NCI-H1694 treated with DMSO at 0.1 percent for 48 hours (cell line): ENCODE results near the gene PLPPR1.
A peak's percentile ranks its signal among the peaks of the same experiment; 100 is the strongest.
"Not testable (repeated sequence)": the region's sequence is repeated elsewhere in the genome, so short reads cannot be mapped to it uniquely, and the experiment has no call there.

Experiments used
- DNase-seq: peaks from one replicate; lab custom pipeline; 2025; lab: John Stamatoyannopoulos, UW

The PLPPR1 gene

DNA sequence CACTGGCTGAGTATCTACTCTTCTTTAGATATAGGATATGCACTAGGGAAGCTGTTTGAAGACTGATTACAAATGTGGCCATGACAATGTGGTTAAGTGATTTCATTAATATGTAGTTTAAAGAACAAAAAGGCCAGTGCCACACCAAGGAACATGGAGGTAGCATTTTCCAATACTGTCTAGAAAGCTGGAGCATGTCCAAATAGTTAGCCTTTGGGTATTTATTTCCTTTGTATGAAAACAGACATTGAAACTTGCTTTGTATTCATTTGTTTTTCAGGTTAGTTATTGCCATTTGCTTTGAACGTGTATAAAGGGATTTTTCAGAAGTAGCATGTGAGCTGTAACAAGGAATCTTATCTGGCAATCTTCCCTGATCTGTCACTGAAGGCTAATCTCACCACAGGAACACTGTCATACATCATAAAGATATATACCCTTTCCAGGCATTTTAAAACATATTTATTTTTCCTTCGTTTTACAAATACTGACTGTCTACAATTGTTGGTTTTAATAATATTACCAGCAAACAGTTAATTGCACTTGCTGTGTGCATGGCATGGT lies 93.4 kb downstream of the PLPPR1 start:
- no peak for DNase-seq

DNA sequence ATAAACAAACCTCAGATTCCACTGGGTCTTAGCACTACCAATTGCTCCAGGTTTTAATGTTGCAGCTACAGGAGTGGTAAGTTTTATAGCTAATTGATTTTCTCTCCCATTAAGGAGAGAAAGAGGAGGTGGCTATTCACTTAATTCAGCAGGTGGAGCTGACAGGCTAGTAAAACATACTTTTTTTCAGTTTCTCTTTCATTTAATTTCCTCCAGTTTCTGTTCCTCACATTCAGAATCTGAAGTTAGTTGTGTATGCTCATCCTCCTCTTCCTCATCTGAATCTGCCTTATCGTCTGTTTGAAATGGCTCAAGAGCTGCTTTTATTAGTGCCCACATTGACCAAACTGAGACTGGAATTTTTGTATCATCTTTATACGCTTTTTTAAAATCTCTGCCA lies 98.0 kb downstream of the PLPPR1 start:
- DNase-seq, result no peak

DNA sequence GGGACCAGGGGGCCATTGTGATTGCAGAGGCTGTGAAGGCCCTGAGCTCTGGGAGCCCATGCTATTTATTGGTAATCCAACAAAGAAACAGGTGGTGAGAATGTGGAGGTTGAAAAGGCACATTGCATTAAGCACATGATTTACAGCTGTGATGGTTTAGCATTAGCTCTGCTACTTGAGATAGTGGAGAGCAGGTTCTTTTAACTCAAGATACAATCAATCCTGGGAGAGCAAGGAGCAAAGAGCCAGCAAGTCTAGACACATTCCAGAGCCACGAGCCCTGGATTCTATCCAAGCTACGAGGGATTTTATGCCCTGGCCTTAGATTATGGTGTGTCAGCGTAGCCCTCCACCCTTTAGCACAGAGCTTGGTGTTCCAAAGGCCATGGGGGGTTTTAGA lies 98.8 kb downstream of the PLPPR1 start:
- not testable (repeated sequence) for DNase-seq

DNA sequence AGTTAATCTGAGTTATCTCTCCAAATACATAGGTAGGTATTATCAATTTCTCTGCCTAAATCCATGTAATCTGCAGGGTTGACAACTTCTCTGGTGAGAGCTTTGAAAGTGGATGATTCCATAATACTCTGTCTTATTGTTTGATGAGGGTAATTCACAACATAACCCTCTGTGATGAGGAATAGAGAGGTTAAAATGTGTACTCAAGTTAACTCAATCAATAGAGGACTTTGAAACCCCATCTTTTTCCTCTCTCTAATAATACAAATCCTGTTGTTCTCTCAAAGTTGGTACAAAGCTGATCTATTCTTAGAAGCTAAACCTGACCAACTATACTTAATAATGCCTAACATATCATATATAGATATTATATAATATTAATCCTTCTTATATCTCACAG lies 100.1 kb downstream of the PLPPR1 start:
- DNase-seq, result no peak

DNA sequence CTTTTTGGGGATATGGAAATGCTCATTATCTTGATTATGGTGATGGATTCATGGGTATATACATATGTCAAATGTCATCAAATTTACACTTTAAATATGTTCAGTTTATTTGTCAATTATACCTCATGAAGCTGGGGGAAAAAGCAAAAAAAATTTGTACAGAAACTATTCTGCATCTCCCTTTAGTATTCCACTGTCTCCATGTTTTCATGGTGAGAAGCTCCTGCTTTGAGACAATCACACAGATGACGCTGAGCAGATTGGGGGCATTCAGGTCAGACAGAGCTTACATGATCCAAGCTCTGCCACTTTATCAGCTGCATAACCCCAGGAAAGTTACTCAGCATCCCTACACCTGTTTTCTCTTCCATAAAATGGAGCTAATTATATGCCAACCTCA lies 101.5 kb downstream of the PLPPR1 start:
- no peak for DNase-seq

DNA sequence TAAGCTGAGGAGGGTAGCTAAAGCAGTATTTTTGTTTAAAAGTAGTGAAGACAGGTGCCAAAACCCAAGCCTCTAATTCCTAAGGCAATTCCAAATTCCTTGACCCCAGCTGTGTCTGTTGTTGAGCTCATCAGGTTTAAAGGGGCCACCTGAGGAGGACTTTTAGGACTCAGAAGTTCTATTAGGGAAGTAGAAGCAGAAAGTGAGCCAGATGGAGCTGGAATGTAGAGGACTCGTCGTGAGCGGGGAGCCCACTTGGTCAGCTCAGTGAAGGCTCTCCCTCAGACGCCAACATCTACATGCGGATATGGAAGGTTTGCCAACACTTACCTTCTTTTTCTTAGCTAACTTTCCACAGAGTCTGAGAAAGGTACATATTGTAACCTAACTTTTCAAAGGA lies 102.8 kb downstream of the PLPPR1 start:
- no peak for DNase-seq

DNA sequence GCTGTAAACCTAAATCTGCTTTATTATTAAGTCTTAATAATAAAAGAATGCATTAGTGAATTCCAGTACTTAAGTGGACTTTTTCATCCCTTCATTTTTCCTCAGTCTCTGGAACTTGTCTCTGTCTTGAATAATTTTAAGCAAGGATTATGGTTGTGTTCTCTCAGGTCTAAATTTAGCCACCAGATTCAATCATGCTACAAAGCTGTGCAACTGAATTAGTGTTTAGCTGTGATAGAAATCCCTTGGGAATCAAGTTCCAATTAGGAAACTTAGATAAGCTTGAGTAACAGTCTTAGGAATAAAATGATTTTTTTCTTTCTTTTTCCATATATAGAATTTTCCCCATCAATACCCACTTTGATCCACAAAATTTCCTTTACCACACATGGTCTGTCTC lies 104.3 kb downstream of the PLPPR1 start:
- no peak for DNase-seq

DNA sequence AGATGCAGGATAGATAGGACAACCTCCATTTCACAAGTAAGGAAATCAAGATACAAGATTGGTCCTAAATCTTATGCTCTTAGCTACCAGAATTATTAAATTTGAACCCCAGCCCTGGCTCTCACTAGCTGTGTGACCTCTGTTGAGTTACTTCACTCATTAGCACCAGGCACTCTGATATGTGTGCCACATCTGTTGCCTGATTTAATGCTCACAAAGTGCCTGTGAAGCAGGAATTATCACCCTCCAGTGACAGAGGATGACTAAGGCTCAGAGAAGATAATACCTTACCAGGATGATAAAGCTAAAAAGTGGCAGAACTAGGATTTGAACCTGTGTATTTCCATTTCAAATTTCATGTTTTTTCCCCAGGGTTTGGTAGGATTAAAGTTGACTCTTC lies 110.0 kb downstream of the PLPPR1 start:
- peak; percentile 89 for DNase-seq

DNA sequence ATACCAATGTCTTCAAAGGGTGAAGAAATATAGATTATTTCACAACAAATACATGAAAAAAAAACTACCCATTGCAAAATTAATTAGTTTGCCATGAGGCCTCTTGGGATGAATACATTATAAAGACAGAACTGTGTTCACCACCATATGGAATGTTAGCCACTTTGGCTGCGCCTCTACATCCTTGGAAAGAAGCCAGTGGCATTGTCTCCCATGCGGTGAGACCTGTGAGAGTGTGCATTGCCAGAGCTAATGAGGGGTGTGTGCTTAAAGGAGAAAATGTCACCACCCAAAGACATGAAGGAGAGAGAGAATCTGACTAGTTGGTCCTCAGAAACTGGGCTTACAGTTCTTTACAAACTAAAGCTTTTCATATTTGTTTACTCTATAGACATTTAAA lies 110.6 kb downstream of the PLPPR1 start:
- peak; percentile 94 for DNase-seq

DNA sequence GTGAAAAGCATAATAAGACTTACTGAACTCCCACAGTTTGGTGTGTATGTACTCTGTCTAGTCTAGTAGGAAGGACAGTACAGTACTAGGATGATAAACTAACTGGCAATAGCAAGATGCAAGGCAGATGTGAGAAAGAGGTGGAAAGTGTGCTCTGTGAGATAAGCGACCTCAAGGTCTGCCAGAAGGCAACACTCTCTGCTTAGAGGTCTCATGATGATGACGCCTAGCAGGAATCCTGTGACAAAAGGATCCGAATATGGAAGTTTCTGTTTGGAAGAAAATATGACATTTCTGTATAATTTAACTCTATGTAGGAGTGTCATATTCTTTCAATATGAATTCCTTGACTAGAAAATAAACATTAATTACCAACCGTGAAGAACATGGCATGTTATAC lies 112.2 kb downstream of the PLPPR1 start:
- DNase-seq, result no peak

DNA sequence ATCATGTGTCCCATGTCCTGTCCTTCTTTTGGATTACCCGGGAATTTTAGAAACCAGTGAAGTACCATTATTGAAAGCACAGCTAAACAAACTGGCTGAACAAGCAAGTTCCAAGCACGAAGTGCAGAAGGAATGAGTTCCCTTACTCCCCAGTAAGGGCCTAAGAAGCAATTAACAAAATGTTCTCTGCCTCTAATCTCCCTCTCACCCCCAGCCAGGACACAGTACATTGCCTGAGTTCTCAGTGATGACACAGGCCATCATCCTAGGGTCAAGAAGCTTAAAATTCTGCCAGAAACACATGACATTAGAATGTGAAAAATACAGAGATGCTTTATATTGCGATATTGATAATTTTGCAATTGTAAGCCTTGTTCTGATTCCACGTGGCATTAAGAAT lies 118.0 kb downstream of the PLPPR1 start:
- DNase-seq, result no peak

DNA sequence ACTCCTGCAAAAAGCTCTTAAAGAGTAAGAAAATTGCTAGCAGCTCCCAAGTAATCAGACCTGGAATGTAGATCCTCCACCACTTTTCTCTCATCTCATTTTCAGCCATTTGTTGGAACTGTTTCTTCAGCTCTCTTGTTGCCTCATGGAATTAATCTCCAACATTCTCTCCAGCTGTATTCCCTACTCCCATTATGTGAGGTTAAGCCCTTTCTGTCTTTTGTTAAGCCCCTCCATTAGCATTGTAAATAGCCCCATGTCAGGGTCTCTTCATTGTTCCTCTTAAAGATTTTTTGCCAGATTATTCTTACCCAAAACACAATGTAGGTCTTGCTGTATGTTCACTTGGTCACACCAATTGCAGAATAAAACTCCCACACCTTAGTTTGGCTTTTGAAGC lies 119.8 kb downstream of the PLPPR1 start:
- no peak for DNase-seq

DNA sequence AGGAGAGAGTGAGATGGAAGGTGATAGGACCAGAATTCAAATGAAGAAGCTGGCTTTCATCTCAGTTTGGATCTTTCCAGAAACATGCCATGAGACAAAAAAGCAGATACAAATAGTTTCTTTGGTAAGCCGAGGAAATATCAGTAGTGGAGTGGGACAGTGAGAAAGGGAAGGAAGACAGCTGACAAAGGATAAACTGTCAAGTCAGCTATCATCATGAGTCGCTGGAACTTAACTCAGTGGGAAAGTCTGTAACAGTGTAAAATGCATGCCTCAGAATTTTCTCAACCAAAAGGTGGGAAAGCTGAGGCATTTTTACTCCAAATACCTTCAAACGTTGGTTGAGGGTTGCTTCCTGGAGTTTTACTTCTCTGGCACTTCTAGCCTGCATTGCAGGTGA lies 129.8 kb downstream of the PLPPR1 start:
- DNase-seq, result no peak

DNA sequence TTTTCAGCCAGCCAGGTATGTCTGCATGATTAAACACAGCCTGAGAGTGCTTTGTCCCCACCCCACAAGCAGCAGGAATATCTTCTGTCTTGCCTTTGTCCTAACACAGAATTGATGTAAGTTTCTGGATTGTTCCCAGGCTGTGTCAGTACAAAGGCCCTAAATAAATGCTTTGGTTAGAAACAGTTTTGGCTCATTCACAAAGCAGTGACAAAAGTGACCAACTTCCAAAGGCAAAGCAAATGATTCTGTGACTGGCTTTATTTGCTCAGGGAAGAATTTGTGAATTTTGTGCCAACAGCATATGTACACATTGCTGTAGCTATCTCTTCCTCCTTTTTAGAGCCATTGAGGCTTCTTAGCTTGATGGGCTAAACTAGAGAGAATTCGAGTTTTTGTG lies 133.7 kb downstream of the PLPPR1 start:
- no peak for DNase-seq

DNA sequence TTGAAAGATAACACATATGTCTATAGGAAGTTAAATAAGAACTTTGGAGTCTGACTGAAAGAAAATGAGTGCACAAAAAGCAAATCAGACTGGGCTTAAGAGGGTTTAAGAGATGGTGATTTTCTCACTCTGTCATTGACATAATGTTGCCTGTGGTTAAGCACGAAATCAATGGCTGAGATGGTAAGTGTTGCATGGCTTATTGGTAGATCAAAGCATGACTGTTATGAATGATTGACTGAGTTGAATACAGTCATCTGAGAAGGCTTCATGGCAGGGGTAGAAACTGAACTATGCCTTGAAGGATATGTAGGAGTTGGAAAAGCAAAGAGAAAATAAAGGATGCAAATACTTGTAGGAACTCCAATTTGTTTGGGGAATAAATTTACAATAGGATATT lies 136.6 kb downstream of the PLPPR1 start:
- no peak for DNase-seq

DNA sequence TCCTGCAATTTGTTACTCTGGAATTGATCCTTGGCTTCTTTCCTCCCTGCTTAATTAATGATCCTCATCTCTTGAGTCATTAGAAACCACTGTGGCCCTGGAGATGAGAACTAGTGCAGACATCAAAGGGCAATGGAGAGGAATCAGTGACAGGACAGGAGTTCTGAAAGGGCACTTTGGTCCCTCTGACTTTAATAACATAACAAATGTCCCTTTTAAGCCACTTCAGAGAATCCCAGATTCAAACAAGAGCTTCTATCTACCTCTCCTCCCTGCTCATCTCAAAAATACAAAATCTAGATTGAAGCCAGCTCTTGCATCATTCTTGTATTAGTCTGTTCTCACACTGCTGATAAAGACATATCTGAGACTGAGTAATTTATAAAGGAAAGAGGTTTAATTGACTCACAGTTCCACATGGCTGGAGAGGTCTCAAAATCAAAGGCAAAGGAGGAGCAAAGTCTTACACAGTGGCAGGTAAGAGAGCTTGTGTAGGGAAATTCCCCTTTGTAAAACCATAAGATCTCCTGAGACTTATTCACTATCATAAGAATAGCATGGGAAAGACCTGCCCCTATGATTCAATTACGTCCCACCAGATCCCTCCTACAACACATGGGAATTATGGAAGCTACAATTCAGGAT lies 139.1 kb downstream of the PLPPR1 start:
- no peak for DNase-seq

DNA sequence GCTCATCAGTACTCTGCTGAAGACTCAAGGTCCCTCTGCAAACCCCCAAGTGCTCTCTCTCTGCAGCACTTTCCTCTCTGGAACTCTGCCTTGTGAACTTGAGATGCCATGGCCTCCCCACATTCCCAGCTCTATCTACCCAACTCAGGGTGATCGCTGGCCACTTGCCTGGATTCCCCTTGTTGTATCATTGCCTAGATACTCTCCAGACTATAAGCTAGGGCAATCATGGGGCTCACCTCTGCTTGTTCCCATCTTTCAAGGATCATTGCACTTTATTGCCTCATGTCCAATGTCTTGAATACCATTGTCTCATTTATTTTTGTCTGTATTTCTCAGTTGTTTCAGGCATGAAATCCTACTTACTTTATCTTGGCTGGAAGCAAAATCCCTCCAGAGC lies 144.1 kb downstream of the PLPPR1 start:
- no peak for DNase-seq

DNA sequence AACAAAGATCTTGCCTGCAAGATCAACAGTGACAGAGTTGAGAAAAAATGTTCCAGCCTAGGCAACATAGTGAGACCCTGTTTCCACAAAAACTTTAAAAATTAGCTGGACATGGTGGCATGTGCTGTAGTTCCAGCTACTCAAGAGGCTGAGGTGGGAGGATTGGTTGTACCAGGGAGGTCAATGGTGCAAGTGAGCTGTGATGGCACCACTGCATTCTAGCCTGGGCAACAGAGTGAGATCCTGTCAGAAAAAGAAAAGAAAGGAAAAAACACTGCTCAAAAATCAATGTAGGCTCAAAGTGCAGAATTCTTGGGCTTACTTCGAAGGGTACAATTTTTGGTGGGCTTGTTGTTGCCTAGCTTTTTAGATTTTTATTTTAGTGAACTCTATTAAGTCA lies 145.4 kb downstream of the PLPPR1 start:
- DNase-seq, result no peak

DNA sequence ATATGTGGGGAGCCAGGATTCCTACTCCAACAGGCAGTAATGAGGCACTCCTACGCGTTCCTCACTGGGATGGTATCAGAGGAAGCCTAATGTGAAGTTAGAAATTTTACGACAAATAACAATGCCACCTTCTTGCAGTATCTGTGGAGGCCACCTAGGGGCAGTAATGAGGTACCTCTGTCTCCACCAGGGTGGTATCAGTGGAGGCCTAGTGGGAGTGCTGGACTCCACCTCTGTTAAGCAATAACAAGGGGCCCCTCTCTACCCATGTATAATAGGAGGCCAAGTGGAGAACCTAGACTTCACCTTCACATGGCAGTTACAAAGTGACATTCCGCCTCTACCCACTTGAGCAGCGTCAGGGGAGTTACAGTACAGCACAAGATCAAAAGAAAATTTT lies 147.9 kb downstream of the PLPPR1 start:
- DNase-seq, result no peak

DNA sequence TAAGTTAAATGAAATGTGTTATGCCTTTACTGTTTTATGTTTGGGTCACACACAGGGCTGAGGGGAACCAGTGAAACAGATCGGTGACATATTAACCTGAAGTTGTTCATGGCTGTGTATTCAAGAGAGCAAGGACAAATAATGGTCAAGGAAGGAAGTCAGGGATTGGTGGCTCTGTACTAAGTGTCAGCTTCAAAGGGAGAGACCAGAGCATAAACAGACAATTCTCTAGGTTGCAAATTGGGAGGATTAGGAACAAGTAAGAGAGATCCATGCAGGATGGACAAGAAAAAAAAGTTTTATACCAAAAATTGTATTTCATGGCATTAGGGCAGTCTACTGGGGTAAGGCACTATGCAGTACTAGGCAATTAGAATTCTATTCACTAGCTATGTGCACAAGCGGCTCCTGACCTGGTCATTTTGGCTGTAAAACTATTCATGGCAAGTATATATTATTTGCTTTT lies 156.3 kb downstream of the PLPPR1 start:
- DNase-seq, result no peak

DNA sequence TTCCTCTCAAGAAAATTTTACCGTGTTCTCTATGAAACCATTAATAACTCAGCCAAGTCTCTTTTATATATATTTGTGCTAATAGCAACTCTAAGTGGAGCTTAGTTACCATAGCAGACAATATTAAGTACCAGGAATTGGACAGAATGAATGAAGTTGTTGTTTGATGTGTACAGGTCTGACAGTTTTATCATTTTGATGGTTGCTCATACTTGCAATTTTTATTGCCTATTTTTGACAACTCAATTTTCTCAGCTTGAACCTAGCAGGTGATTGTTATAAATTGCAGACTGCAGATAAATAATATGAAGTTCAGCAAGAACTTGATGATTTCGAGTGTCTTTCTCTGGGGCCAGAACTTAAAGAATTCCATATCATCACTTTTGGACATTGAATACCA lies 163.2 kb downstream of the PLPPR1 start:
- no peak for DNase-seq

DNA sequence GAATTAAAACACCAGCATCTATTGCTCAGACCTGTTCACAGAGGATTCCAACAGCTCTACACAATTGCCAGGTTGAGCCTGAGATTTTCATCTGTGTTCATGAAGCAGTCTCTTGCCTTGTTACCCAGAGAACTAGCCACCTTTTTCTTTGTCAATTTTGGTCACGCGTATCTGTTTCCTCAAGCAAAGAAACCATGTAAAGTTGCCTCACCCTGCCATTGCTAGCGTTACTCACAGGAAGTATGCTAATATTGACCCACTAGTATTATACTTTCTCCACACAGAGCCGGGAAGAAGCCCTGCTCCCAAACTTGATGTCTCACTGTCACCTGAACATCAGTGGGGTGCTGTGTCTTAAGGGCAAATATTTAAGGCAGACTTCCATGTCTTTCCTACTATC lies 168.5 kb downstream of the PLPPR1 start:
- no peak for DNase-seq

DNA sequence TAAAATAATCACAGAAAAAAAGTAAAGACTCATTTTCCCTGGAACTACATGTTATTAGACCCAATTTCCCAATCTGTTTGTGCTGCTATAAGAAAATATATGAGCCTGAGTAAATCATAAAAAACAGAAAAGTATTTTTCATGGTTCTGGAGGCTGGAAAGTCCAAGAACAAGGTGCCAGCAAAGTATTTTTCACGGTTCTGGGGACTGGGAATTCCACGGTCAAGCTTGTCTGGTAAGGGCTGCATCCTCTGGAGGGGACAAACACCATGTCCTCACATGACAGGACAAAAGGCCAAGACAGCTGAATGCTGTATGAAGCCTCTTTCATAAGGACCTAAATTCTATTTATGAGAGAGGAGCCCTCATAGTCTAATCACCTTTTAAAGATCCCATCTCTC lies 172.3 kb downstream of the PLPPR1 start:
- no peak for DNase-seq

DNA sequence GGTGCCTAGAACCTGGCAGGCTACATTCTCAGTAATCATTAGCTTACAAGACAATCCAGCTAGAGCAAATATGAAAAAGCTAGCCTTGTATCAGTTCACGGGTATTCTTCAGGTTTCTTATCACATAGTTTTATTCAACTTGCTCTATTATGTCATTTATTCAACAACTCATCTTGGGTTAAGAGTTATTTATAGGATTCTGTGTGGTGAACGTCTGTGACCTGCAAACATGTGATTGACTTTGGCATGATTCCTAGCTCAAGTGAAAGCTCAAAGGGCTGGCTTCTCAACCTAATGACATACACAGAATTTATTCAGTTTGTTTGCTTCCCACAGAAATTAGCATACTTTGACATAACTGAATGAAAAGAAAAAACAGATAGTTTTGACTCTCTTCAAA lies 173.1 kb downstream of the PLPPR1 start:
- DNase-seq, result peak; percentile 29
